ENCODE data around the gene MED14. TPM values are rescaled to one million over a fixed set of nuclear protein-coding genes. Genes with fewer than 3 reads are reported as not detected.

MED14 gene
- total RNA-seq, 1 experiment from 2014 or later = 83.3 TPM

DNA sequence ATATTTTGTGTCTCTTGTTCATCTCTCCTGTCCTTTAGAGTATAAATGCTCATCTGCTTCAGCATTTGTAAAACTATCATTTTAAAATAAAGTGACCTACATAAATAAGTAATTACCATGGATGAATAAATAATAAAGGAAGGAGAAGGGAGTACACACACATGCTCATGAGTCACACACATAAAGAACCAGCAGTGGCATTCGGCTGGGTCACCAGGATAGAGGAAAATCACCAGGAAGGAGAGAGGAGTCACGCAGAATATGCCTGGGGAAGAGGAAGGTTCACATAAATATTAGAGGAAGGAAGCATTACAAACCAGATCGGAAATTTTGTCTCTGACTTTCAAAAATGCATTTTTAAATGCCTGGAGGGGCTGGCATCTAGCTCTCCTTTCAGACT, 38.5 kb upstream of the MED14 start (continued):
- TF ChIP-seq, protein P1, sequence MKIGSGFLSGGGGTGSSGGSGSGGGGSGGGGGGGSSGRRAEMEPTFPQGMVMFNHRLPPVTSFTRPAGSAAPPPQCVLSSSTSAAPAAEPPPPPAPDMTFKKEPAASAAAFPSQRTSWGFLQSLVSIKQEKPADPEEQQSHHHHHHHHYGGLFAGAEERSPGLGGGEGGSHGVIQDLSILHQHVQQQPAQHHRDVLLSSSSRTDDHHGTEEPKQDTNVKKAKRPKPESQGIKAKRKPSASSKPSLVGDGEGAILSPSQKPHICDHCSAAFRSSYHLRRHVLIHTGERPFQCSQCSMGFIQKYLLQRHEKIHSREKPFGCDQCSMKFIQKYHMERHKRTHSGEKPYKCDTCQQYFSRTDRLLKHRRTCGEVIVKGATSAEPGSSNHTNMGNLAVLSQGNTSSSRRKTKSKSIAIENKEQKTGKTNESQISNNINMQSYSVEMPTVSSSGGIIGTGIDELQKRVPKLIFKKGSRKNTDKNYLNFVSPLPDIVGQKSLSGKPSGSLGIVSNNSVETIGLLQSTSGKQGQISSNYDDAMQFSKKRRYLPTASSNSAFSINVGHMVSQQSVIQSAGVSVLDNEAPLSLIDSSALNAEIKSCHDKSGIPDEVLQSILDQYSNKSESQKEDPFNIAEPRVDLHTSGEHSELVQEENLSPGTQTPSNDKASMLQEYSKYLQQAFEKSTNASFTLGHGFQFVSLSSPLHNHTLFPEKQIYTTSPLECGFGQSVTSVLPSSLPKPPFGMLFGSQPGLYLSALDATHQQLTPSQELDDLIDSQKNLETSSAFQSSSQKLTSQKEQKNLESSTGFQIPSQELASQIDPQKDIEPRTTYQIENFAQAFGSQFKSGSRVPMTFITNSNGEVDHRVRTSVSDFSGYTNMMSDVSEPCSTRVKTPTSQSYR (CRISPR knock-in tag; IDR thresholded peaks at IDR 0.05) = no peak
- TF ChIP-seq FOXP1 (CRISPR knock-in tag; IDR thresholded peaks at IDR 0.05; ENCODE audit: borderline replicate concordance) (no peak), SMAD4 (CRISPR knock-in tag; IDR thresholded peaks at IDR 0.05) (no peak), EMX1 (CRISPR knock-in tag; IDR thresholded peaks at IDR 0.05) (no peak), ZNF138 (CRISPR knock-in tag; conservative IDR thresholded peaks at IDR 0.05) (no peak), NR1H2 (CRISPR knock-in tag; IDR thresholded peaks at IDR 0.05) (no peak), CBFB (CRISPR knock-in tag; IDR thresholded peaks at IDR 0.05; ENCODE audit: low read depth) (no peak)

DNA sequence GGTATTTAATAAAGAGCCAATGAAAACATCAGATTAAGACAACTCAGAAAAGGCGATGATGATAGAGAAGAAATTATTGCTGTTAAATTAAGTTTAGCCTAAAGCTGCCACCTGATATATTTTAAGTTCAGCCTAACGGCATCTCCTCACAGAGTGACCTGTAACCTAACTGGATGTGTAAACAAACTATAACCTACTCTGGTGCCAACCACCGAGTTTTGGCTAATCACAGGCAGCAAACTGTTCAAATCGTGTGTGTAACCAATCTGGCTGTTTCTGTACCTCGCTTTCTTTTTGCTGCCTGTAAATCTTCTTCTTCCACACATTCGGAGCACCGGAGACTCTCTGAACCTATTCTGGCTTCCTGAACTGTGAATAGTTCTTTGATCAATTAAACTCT, 37.8 kb upstream of the MED14 start:
- no peaks in the 10 kb centered on the region for H3K4me1 Mint-ChIP-seq
- no peak for TF ChIP-seq RELA (CRISPR knock-in tag; IDR thresholded peaks at IDR 0.05; ENCODE audit: borderline replicate concordance)
- TF ChIP-seq ZNF396 (CRISPR knock-in tag; IDR thresholded peaks at IDR 0.05; ENCODE audit: borderline replicate concordance) = no peak
- TF ChIP-seq, protein P2, sequence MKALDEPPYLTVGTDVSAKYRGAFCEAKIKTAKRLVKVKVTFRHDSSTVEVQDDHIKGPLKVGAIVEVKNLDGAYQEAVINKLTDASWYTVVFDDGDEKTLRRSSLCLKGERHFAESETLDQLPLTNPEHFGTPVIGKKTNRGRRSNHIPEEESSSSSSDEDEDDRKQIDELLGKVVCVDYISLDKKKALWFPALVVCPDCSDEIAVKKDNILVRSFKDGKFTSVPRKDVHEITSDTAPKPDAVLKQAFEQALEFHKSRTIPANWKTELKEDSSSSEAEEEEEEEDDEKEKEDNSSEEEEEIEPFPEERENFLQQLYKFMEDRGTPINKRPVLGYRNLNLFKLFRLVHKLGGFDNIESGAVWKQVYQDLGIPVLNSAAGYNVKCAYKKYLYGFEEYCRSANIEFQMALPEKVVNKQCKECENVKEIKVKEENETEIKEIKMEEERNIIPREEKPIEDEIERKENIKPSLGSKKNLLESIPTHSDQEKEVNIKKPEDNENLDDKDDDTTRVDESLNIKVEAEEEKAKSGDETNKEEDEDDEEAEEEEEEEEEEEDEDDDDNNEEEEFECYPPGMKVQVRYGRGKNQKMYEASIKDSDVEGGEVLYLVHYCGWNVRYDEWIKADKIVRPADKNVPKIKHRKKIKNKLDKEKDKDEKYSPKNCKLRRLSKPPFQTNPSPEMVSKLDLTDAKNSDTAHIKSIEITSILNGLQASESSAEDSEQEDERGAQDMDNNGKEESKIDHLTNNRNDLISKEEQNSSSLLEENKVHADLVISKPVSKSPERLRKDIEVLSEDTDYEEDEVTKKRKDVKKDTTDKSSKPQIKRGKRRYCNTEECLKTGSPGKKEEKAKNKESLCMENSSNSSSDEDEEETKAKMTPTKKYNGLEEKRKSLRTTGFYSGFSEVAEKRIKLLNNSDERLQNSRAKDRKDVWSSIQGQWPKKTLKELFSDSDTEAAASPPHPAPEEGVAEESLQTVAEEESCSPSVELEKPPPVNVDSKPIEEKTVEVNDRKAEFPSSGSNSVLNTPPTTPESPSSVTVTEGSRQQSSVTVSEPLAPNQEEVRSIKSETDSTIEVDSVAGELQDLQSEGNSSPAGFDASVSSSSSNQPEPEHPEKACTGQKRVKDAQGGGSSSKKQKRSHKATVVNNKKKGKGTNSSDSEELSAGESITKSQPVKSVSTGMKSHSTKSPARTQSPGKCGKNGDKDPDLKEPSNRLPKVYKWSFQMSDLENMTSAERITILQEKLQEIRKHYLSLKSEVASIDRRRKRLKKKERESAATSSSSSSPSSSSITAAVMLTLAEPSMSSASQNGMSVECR (CRISPR knock-in tag; IDR thresholded peaks at IDR 0.05; ENCODE audit: borderline replicate concordance) = no peak
- TF ChIP-seq, protein P3, sequence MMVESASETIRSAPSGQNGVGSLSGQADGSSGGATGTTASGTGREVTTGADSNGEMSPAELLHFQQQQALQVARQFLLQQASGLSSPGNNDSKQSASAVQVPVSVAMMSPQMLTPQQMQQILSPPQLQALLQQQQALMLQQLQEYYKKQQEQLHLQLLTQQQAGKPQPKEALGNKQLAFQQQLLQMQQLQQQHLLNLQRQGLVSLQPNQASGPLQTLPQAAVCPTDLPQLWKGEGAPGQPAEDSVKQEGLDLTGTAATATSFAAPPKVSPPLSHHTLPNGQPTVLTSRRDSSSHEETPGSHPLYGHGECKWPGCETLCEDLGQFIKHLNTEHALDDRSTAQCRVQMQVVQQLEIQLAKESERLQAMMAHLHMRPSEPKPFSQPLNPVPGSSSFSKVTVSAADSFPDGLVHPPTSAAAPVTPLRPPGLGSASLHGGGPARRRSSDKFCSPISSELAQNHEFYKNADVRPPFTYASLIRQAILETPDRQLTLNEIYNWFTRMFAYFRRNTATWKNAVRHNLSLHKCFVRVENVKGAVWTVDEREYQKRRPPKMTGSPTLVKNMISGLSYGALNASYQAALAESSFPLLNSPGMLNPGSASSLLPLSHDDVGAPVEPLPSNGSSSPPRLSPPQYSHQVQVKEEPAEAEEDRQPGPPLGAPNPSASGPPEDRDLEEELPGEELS (CRISPR knock-in tag; IDR thresholded peaks at IDR 0.05) = no peak
- no peak overlapping the region for H3K4me3 Mint-ChIP-seq
- ChIA-PET POLR2A (no interaction called here), CTCF (no interaction called here)
- ATAC-seq (no peak), DNase-seq (ENCODE audit: low spot score) (no peak)
- no peak overlapping the region for H3K27ac Mint-ChIP-seq
- H3K27me3 Mint-ChIP-seq (ENCODE audit: low read depth) = no peaks in the 10 kb centered on the region
- H3K9me3 Mint-ChIP-seq = no peaks in the 10 kb centered on the region
- H3K36me3 Mint-ChIP-seq = no peaks in the 10 kb centered on the region

DNA sequence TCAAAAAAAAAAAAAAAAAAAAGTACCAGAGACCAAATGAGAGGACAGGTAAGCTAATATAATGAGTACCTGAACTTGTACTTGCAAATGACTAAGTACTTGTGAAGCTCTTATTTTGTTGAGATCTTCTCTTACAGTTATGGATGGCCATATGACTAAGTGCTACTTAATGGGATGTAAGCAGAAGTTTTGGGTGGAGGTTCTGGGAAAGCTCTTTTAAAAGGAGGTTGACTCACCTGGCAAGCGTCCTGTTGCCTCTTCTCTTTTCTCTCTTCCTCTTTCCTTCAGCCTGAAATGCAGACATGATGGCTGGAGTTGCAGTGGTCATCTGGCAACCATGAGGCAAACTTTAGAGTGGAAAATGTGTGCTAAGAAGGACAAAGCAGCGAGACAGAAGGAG, 36.9 kb upstream of the MED14 start:
- no peaks in the 10 kb centered on the region for H3K27me3 Mint-ChIP-seq (ENCODE audit: low read depth)
- no peaks in the 10 kb centered on the region for H3K36me3 Mint-ChIP-seq
- H3K27ac Mint-ChIP-seq = no peak overlapping the region
- ChIA-PET POLR2A (no interaction called here), CTCF (interaction anchor here (0.6 to 0.7 kb wide), 2 partner anchors 22 to 80 kb away, joined by 3 read pairs; no protein-coding TSS in a partner anchor)
- H3K4me1 Mint-ChIP-seq = no peaks in the 10 kb centered on the region
- ATAC-seq = no peak
- no peak overlapping the region for H3K4me3 Mint-ChIP-seq
- DNase-seq (ENCODE audit: low spot score) = no peak
- no peaks in the 10 kb centered on the region for H3K9me3 Mint-ChIP-seq
- TF ChIP-seq, protein P4, sequence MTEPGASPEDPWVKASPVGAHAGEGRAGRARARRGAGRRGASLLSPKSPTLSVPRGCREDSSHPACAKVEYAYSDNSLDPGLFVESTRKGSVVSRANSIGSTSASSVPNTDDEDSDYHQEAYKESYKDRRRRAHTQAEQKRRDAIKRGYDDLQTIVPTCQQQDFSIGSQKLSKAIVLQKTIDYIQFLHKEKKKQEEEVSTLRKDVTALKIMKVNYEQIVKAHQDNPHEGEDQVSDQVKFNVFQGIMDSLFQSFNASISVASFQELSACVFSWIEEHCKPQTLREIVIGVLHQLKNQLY (CRISPR knock-in tag; IDR thresholded peaks at IDR 0.05) = no peak
- TF ChIP-seq, protein P5, sequence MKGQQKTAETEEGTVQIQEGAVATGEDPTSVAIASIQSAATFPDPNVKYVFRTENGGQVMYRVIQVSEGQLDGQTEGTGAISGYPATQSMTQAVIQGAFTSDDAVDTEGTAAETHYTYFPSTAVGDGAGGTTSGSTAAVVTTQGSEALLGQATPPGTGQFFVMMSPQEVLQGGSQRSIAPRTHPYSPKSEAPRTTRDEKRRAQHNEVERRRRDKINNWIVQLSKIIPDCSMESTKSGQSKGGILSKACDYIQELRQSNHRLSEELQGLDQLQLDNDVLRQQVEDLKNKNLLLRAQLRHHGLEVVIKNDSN (CRISPR knock-in tag; IDR thresholded peaks at IDR 0.05) = no peak
- TF ChIP-seq ZBTB21 (CRISPR knock-in tag; IDR thresholded peaks at IDR 0.05; ENCODE audit: borderline replicate concordance) (no peak), ZNF671 (CRISPR knock-in tag; IDR thresholded peaks at IDR 0.05) (no peak), ZNF416 (CRISPR knock-in tag; IDR thresholded peaks at IDR 0.05) (no peak), RELA (CRISPR knock-in tag; IDR thresholded peaks at IDR 0.05; ENCODE audit: borderline replicate concordance) (no peak), NR1H2 (CRISPR knock-in tag; IDR thresholded peaks at IDR 0.05) (no peak), FOXK1 (CRISPR knock-in tag; IDR thresholded peaks at IDR 0.05) (no peak), ELF4 (CRISPR knock-in tag; IDR thresholded peaks at IDR 0.05; ENCODE audit: low read depth) (no peak), ETV6 (CRISPR knock-in tag; IDR thresholded peaks at IDR 0.05) (no peak)
- TF ChIP-seq, protein P6, sequence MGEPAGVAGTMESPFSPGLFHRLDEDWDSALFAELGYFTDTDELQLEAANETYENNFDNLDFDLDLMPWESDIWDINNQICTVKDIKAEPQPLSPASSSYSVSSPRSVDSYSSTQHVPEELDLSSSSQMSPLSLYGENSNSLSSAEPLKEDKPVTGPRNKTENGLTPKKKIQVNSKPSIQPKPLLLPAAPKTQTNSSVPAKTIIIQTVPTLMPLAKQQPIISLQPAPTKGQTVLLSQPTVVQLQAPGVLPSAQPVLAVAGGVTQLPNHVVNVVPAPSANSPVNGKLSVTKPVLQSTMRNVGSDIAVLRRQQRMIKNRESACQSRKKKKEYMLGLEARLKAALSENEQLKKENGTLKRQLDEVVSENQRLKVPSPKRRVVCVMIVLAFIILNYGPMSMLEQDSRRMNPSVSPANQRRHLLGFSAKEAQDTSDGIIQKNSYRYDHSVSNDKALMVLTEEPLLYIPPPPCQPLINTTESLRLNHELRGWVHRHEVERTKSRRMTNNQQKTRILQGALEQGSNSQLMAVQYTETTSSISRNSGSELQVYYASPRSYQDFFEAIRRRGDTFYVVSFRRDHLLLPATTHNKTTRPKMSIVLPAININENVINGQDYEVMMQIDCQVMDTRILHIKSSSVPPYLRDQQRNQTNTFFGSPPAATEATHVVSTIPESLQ (CRISPR knock-in tag; IDR thresholded peaks at IDR 0.05) = no peak
- TF ChIP-seq, protein P7, sequence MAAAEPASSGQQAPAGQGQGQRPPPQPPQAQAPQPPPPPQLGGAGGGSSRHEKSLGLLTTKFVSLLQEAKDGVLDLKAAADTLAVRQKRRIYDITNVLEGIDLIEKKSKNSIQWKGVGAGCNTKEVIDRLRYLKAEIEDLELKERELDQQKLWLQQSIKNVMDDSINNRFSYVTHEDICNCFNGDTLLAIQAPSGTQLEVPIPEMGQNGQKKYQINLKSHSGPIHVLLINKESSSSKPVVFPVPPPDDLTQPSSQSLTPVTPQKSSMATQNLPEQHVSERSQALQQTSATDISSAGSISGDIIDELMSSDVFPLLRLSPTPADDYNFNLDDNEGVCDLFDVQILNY (CRISPR knock-in tag; IDR thresholded peaks at IDR 0.05) = no peak

All from WTC11 (cell line).